Fibroblast of upper back skin (primary cell): ENCODE data around the gene AGXT2.
"Not testable (repeated sequence)": the region's sequence is repeated elsewhere in the genome, so short reads cannot be mapped to it uniquely, and the experiment has no call there.

Source experiments
- DNase-seq: peaks from one replicate; pipeline ENCODE4 v3.0.0-alpha.2; 2013

The AGXT2 gene

GRCh38 chr5:35050541-35051126 is 2.9 kb upstream of the AGXT2 start:
- DNase-seq: no peak

GRCh38 chr5:35048910-35049309 is 1.2 kb upstream of the AGXT2 start:
- DNase-seq: no peak

GRCh38 chr5:35046774-35047173 is 975 bp downstream of the AGXT2 start:
- DNase-seq: peak; percentile 97

GRCh38 chr5:35045280-35045679 is 2.5 kb downstream of the AGXT2 start:
- DNase-seq: no peak

GRCh38 chr5:35044649-35045048 is 3.1 kb downstream of the AGXT2 start:
- no peak for DNase-seq

GRCh38 chr5:35042781-35043180 is 5.0 kb downstream of the AGXT2 start:
- DNase-seq: no peak

- DNase-seq: peak; percentile 32
Measured at GRCh38 chr5:35041261-35041660, 6.5 kb downstream of the AGXT2 start.

- no peak for DNase-seq
Measured at GRCh38 chr5:35038891-35039290, 8.9 kb downstream of the AGXT2 start.

GRCh38 chr5:35036536-35036935 is 11.2 kb downstream of the AGXT2 start:
- no peak for DNase-seq

GRCh38 chr5:35035929-35036328 is 11.8 kb downstream of the AGXT2 start:
- DNase-seq: not testable (repeated sequence)

GRCh38 chr5:35035271-35035670 is 12.5 kb downstream of the AGXT2 start:
- DNase-seq: peak; percentile 44

GRCh38 chr5:35032356-35032755 is 15.4 kb downstream of the AGXT2 start:
- DNase-seq: peak; percentile 35

GRCh38 chr5:35031276-35031675 is 16.5 kb downstream of the AGXT2 start:
- peak; percentile 74 for DNase-seq

GRCh38 chr5:35030426-35031100 is 17.2 kb downstream of the AGXT2 start:
- no peak for DNase-seq

- DNase-seq: peak; percentile 77
Measured at GRCh38 chr5:35029333-35029732, 18.4 kb downstream of the AGXT2 start.

- no peak for DNase-seq
Measured at GRCh38 chr5:35026941-35027340, 20.8 kb downstream of the AGXT2 start.

GRCh38 chr5:35026280-35026840 is 21.4 kb downstream of the AGXT2 start:
- no peak for DNase-seq

- DNase-seq: no peak
Measured at GRCh38 chr5:35024911-35025510, 22.7 kb downstream of the AGXT2 start.

GRCh38 chr5:35023391-35024178 is 24.2 kb downstream of the AGXT2 start:
- DNase-seq: no peak

GRCh38 chr5:35016174-35017051 is 31.3 kb downstream of the AGXT2 start:
- DNase-seq: no peak

GRCh38 chr5:35015063-35015462 is 32.7 kb downstream of the AGXT2 start:
- DNase-seq: no peak

- peak; percentile 49 for DNase-seq
Measured at GRCh38 chr5:35012796-35013195, 35.0 kb downstream of the AGXT2 start.
